Left lobe of liver (tissue), 2 donors: ENCODE data around the gene ANKRD34A. TPM values are rescaled to one million over a fixed set of nuclear protein-coding genes. Genes with fewer than 3 reads are reported as not detected.

ENCODE experiments used
- ATAC-seq: fragments of 200-7000 bp; cut with Tn5 transposase; one replicate; pipeline ENCODE4 v1.9.1; 2020; ENCODE audit warnings: mild to moderate bottlenecking, moderate library complexity
- DNase-seq: peaks from one replicate; pipeline ENCODE4 v3.0.0-alpha.2; 2020; ENCODE audit warnings: low spot score
- total RNA-seq: library from RNA; stranded (reverse); gene quantifications from one replicate; pipeline ENCODE4 v1.2.1, GENCODE V29; 2021
- donor health status: DM: no; HTN: no; CAD: no; lungs with moderate emphysema.
- donor health status: DM: no; HTN: yes; CAD: no.

The ANKRD34A gene
- total RNA-seq, 1 donor from 2014 or later = 0.65 TPM

DNA sequence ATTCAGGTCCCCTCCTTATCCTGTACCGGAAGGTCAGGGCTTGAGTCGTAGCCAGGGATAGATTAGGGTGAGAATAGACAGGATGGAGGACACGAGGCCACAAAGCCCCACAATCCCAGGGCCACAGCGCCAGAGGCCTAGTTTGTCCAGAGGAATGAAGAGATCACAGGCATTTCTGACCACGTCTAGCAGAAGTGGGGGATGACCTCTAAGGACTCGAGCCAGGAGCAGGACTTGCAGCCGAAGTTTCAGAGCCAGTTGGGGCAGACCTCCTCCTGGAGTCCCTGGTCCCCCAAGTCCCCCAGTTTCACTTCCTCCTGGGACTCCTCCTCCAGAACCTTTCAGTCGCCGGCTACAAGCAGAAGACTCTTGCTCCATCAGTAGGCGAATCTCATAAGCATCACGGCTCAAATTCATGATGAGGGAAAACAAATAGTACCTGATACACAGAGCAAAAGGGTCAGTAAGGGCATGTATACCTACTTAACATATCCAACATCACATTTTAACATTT, 52.2 kb downstream of the ANKRD34A start:
- ATAC-seq (no peak), DNase-seq (no peak)

Other genes with a start within 250 kb of the ANKRD34A start
- not detected for gene CD160, start 245.1 kb downstream of the ANKRD34A start, total RNA-seq
- gene RNF115, start 140.5 kb downstream of the ANKRD34A start, total RNA-seq = 4.9 TPM
- 7.4 TPM for gene POLR3C, start 140.4 kb downstream of the ANKRD34A start, total RNA-seq
- gene NUDT17, start 118.9 kb downstream of the ANKRD34A start, total RNA-seq = 0.63 TPM
- gene PIAS3, start 105.5 kb downstream of the ANKRD34A start, total RNA-seq = 6.2 TPM
- gene ANKRD35, start 78.7 kb downstream of the ANKRD34A start, total RNA-seq = 2.4 TPM
- gene ITGA10, start 54.5 kb downstream of the ANKRD34A start, total RNA-seq = 1.5 TPM
- gene PEX11B, start 45.9 kb downstream of the ANKRD34A start, total RNA-seq = 16.1 TPM
- gene RBM8A, start 37.1 kb downstream of the ANKRD34A start, total RNA-seq = 45.0 TPM
- gene LIX1L, start 6.6 kb downstream of the ANKRD34A start, total RNA-seq = 11.4 TPM
- gene POLR3GL, start 115 bp upstream of the ANKRD34A start, total RNA-seq = 14.2 TPM
- gene TXNIP, start 32.0 kb upstream of the ANKRD34A start, total RNA-seq = 66.5 TPM
- 110 TPM for gene HJV, start 57.2 kb upstream of the ANKRD34A start, total RNA-seq
- gene NBPF10, start 180.2 kb upstream of the ANKRD34A start, total RNA-seq = 1.4 TPM